GM21526 (cell line): Measurements from ENCODE around the gene PGM3.
"Not testable (repeated sequence)": the region's sequence is repeated elsewhere in the genome, so short reads cannot be mapped to it uniquely, and the experiment has no call there.

Experiments
- ATAC-seq: cut with Tn5 transposase; IDR thresholded peaks from one replicate; pipeline ENCODE4 v1.9.1; 2021; ENCODE audit warnings: moderate library complexity; ENCODE audit not compliant: unreplicated experiment, low FRiP score

The PGM3 gene, protein sequence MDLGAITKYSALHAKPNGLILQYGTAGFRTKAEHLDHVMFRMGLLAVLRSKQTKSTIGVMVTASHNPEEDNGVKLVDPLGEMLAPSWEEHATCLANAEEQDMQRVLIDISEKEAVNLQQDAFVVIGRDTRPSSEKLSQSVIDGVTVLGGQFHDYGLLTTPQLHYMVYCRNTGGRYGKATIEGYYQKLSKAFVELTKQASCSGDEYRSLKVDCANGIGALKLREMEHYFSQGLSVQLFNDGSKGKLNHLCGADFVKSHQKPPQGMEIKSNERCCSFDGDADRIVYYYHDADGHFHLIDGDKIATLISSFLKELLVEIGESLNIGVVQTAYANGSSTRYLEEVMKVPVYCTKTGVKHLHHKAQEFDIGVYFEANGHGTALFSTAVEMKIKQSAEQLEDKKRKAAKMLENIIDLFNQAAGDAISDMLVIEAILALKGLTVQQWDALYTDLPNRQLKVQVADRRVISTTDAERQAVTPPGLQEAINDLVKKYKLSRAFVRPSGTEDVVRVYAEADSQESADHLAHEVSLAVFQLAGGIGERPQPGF

GRCh38 chr6:83192871-83193746 is at the start of gene PGM3, which contains the start of gene RWDD2A:
PGM3 (minus strand) TSS chr6:83193265; CDS start chr6:83191012, 2,253 bp downstream.
RWDD2A (plus strand) TSS chr6:83193357; CDS start chr6:83194452, 1,095 bp downstream.
- peak; percentile 98 for ATAC-seq

- no peak for ATAC-seq
Measured at GRCh38 chr6:83231146-83231545, 38.1 kb upstream of the PGM3 start.

DNA sequence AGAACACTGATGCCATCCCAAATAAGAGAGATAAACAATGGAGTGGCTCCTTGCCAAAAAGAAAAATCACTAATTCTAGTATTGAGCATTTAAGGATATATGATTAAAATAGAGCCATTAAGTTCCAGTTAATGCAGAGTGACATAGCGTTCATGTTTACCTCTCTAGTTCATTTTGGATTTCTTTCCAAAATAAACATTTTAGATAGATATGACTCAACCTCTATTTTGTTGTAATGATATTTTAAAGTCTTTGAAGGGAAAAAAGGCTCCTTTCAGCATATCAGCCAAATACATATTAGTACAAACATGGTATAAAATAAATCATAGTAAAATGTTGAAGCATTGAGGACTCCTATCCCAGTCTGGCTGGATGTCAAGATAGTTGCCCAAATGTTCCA is 33.5 kb upstream of the PGM3 start:
- no peak for ATAC-seq

- peak; percentile 69 for ATAC-seq
Measured at GRCh38 chr6:83221889-83222479, 28.9 kb upstream of the PGM3 start.

DNA sequence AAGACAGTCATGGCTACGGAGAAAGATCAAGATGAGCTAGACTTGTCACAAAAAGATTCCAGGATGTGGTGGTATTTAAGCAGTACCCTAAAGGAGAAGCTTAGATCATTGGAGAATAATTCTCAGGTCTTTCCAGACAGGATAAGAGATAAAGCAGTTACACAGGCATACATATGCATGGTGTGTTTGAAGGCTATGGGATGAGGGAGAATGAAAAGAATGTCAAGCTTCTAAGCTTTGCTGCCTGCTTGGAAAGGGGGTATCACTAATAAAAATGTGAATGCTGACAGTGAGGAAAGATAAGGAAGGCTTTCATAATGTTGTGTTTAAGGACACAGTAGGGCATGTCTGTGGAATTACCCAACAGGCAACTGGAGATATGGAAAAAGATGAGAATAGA is 28.2 kb upstream of the PGM3 start:
- no peak for ATAC-seq

DNA sequence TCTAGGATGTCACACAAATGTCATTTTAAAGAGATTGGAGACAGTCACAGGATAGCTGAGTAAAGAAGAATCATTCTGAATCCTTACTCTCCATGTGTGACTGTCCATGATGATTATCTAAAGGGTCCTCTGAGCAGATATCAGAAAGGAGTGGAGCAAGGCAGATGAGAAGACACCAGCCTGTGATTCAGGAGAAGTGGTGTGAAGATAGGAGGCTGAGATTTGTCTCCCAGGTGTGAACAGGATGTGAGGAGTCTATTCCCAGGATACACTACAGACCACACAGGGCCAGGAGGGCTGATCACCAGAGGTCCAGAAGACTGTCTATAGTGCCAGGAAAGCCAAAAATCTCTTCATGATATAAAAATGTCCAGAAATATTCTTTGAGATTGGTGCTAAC is 27.1 kb upstream of the PGM3 start:
- no peak for ATAC-seq

GRCh38 chr6:83218646-83219045 is 25.6 kb upstream of the PGM3 start:
- no peak for ATAC-seq

DNA sequence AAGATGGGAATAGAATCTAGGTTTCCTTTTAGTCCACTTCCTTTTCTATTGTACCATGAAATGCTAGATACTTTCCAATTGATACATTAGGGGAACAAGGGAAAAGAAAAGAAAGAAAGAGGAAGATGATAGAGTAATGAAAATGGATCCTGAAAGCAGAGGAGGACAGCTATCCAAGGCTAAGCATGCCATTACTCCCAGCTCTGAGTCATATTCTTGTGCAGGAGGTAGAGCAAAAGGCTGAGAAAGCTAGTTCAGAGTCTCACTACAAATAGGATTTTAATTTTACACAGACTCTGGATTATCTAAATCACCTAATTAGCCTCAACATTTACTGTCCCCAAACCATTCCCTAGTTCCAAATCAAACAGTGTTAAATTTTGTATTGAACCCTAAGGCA is 23.7 kb upstream of the PGM3 start:
- ATAC-seq: no peak

GRCh38 chr6:83215131-83216047 is 22.3 kb upstream of the PGM3 start:
- peak; percentile 98 for ATAC-seq

- no peak for ATAC-seq
Measured at GRCh38 chr6:83202031-83202430, 9.0 kb upstream of the PGM3 start.

GRCh38 chr6:83199863-83200225 is 6.8 kb upstream of the PGM3 start:
- ATAC-seq: no peak

GRCh38 chr6:83199173-83199862 is 6.3 kb upstream of the PGM3 start:
- ATAC-seq: no peak

GRCh38 chr6:83198486-83199172 is 5.6 kb upstream of the PGM3 start:
- ATAC-seq: no peak

DNA sequence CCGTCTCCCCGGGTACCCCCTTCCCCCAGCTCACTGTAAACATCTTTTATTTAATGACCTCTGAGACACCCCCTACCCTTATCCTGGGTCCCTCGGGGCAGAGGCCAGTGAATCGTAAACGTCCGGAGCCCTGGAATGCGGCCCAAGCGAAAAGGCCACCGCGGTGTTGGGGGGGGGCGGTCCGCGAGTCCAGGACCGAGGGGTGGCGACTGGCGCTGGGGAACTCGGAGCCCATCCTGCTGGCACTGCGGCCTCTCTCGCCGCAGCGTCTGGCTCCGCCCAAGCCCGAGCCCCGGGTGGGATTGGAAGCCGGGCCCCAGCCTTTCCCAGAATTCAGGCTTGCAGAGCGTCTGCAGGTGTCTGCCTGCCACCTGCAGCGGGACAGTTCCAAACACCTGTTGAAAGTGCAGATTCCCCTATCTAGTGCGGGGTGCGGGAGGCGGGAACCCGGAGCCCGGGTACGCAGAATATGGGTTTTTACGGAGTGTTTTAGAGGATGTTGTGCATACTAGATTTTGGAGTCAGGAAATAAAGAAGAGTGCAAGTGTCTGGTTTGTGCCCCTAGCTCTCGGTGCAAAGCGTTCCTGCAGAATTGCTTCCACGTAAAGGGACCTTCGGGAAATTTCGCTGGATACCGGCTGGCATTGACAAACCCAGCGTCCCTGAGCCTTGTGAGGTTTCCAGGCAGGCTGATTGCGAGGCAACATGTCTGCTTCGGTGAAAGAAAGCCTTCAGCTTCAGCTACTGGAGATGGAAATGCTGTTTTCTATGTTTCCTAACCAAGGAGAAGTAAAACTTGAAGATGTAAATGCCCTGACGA is 892 bp upstream of the PGM3 start:
- peak; percentile 27 for ATAC-seq

DNA sequence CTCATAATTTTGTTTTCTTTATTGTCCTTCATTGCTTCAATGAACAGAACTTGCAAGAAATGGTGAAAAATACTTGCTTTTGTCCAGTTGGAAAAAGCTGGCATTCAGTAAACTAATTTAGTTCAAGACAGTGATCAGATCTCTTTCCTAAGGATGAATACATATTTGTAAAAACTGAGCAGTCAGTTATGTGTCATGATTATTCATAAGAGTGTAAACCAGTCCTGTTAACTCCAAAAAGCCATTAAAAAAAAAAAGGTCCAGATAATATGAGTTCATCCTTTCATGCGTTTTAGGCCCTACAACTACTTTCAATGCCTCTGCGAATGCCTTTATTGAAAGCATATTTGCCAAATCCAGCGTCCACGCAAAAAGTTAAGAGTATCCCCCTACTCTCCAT is 609 bp downstream of the PGM3 start:
- no peak for ATAC-seq

DNA sequence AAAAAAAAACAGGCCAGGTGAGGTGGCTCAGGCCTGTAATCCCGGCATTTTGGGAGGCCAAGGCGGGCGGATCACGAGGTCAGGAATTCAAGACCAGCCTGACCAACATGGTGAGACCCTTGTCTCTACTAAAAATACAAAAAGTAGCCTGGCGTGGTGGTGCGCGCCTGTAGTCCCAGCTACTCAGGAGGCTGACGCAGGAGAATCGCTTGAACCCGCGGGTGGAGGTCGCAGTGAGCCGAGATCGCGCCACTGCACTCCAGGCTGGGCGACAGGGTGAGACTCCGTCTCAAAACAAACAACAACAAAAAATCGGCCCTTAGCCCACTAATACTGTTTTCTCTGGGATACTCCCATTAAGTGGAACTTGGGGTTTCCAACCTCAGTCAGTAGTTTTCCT is 1.1 kb downstream of the PGM3 start:
- ATAC-seq: not testable (repeated sequence)

- no peak for ATAC-seq
Measured at GRCh38 chr6:83190626-83191025, 2.4 kb downstream of the PGM3 start.

GRCh38 chr6:83188501-83188900 is 4.6 kb downstream of the PGM3 start:
- no peak for ATAC-seq
